ENCODE data around the gene RHD.
"Not testable (repeated sequence)": the region's sequence is repeated elsewhere in the genome, so short reads cannot be mapped to it uniquely, and the experiment has no call there.

Gene RHD

DNA sequence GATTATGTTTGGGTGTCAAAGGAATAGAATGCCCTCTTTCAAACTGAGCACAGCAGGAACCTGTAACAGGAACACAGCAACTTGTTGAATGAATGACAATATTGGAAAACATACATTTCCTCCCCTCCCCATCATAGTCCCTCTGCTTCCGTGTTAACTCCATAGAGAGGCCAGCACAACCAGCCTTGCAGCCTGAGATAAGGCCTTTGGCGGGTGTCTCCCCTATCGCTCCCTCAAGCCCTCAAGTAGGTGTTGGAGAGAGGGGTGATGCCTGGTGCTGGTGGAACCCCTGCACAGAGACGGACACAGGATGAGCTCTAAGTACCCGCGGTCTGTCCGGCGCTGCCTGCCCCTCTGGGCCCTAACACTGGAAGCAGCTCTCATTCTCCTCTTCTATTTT, at the start of gene RHD:
TSS of gene RHD (plus strand) at position 272 of the 400 bp plus-strand sequence. CDS start at position 311, 39 bp downstream.
- DNase-seq; intact Hi-C loops (cut with DNase I): not testable (repeated sequence)

DNA sequence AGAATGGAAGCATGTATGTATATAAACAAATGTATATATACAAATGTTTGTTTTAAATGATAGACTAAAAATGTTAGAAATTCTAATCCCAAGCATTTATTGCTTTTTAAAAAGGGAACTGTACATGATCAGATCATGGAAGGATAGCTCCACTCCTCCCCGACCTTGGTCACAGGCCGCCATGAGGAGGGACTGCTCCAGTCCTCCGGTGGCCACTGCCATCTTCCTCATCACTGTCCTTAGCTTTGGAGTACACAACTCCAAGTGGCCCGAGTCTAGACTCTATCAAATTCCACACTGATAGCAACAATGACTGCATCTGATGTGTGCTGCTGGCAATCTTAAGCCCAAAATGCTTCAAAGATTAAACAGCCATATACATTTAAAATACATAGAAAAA, 49.7 kb upstream of the RHD start:
- peak in 1 of 42 donors; percentile 8 for DNase-seq
- intact Hi-C loops (cut with DNase I), result no loop called here

DNA sequence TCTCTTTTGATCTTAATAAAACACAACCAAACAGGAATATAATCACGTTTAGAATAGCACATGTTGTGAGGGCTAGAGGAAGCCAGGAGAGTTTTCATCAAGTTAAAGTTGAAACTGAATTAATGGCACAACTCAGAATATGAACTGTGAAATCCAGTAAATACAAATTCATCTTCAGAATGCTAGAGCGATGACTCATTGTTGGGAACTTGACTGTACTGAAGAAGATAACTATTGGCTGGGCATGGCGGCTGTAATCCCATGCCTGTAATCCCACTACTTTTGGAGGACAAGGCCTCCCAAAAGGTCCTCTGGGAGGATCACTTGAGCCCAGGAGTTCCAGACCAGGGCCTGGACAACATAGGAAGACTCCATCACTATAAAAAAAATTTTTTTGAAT, 48.8 kb upstream of the RHD start:
- DNase-seq, result peak in 1 of 42 donors; percentile 14
- intact Hi-C loops (cut with DNase I), result no loop called here

- intact Hi-C loops (cut with DNase I), result no loop called here
- DNase-seq, result peak; percentile 88 to 98 (median 95)
Observed at GRCh38 chr1:25232027-25232865, 40.1 kb upstream of the RHD start, which contains the start of gene SYF2. SYF2 (minus strand) TSS chr1:25232502; CDS start chr1:25232467, 35 bp downstream.

- DNase-seq, result peak; percentile 36 to 92 (median 75)
- intact Hi-C loops (cut with DNase I), result no loop called here
Observed at GRCh38 chr1:25232866-25233784, 39.2 kb upstream of the RHD start.

DNA sequence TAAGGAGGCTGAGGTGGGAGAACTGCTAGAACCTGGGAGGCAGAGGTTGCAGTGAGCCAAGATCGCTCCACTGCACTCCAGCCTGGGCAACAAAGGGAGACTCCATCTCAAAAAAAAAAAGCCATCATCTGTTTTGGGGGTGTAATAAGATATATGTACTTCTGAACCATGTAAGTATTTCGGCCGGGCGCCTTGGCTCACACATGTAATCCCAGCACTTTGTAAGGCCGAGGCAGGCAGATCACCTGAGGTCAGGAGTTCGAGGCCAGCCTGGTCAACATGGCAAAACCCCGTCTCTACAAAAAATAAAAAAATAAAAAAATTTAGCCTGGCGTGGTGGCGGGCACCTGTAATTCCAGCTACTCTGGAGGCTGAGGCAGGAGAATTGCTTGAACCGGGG, 36.9 kb upstream of the RHD start:
- DNase-seq; intact Hi-C loops (cut with DNase I): not testable (repeated sequence)

GRCh38 chr1:25236261-25236660, 36.0 kb upstream of the RHD start:
- intact Hi-C loops (cut with DNase I); DNase-seq: not testable (repeated sequence)

DNA sequence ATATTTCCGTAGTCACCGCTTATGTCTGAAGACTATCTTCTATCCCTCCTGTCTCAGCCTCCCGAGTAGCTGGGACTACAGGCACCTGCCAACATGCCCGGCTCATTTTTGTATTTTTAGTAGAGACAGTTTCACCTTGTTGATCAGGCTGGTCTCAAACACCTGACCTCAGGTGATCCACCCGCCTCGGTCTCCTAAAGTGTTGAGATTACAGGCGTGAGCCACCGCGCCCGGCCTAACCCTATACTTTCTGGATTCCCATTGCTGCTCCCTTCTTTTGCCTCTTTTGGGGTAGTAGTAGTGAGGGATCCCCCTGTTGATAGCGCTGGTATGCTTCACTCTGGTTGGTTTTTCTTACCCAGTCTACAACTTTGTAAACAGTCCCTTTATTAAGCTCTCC, 34.3 kb upstream of the RHD start:
- no peak for DNase-seq
- intact Hi-C loops (cut with DNase I), result no loop called here

GRCh38 chr1:25239681-25240541, 32.4 kb upstream of the RHD start:
- intact Hi-C loops (cut with DNase I), result loop anchor here (10.0 kb wide), 1 partner anchor 575 kb away; the partner anchor contains the start of gene MTFR1L
- DNase-seq, result peak; percentile 81 to 95 (median 89)

- DNase-seq, result no peak
- intact Hi-C loops (cut with DNase I), result loop anchor here (10.0 kb wide), 1 partner anchor 571 kb away; the partner anchor contains the start of gene MTFR1L
Observed at GRCh38 chr1:25243907-25244306, 28.4 kb upstream of the RHD start.

- intact Hi-C loops (cut with DNase I), result loop anchor here (5.0 to 10.0 kb wide), 2 partner anchors 187 to 569 kb away; partner anchors contain the start of genes MACO1 and MTFR1L
- DNase-seq, result no peak
Observed at GRCh38 chr1:25245393-25245792, 26.9 kb upstream of the RHD start.

GRCh38 chr1:25245809-25246599, 26.3 kb upstream of the RHD start:
- intact Hi-C loops (cut with DNase I), result loop anchor here (5.0 to 10.0 kb wide), 2 partner anchors 186 to 569 kb away; partner anchors contain the start of genes MACO1 and MTFR1L

GRCh38 chr1:25246600-25247023, 25.7 kb upstream of the RHD start:
- peak in 28 of 42 donors; percentile 13 to 65 (median 38) for DNase-seq
- intact Hi-C loops (cut with DNase I), result loop anchor here (5.0 to 10.0 kb wide), 2 partner anchors 186 to 568 kb away; partner anchors contain the start of genes MACO1 and MTFR1L

More at GRCh38 chr1:25245809-25246599, 26.3 kb upstream of the RHD start:
- DNase-seq, result no peak

GRCh38 chr1:25247024-25247828, 25.1 kb upstream of the RHD start, which contains the start of gene RSRP1:
RSRP1 (minus strand) TSS chr1:25247454; CDS start chr1:25246963, 491 bp downstream.
- intact Hi-C loops (cut with DNase I), result loop anchor here (5.0 to 10.0 kb wide), 2 partner anchors 185 to 568 kb away; partner anchors contain the start of genes MACO1 and MTFR1L
- peak; percentile 97 to 100 (median 99) for DNase-seq

DNA sequence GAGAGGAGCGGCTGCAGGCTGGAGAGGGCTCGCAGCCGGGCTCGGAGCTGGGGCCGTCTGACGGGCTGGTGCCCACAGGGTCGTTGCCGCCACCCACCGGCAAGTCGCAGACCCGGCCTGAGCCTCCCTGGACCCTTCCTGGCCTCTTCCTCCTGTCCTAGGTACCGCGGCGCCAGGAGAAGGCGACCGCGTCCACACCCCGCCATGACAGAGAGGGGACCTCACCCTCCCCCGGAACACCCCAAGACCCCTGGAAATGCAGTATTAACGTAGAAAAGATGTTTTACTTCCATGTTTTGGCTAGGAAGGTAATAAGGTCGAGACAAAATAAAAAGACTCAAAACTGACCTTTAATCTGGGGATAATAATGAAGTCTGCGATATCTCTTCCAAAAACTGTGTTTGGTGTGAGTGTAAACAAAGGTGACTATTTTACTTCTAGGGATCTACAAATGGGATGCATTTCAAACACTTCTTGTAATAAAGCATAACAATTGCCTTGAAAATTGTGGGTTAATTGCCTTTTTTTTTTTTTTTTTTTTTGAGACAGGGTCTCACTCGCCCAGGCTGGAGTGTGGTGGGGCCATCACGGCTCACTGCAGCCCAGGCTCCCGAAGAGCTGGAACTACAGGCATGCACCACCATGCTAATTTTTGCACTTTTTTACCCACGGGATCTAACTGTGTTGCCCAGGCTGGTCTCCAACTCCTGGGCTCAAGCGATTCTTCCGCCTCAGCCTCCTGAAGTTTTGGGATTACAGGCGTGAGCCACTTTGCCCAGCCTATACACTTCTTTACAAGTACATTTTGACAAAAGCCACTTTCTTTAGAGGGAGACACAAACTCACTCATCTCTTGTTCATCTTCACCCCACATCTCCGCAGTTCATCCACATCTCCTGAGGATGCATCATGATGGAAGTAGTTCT, 24.2 kb upstream of the RHD start:
- intact Hi-C loops (cut with DNase I), result loop anchor here (5.0 to 10.0 kb wide), 2 partner anchors 184 to 567 kb away; partner anchors contain the start of genes MACO1 and MTFR1L
- DNase-seq, result no peak
